NT2/D1 (cell line): ENCODE data around the gene POGK.

Experiments
- YY1 ChIP-seq: IDR thresholded peaks from 2 replicates; pipeline ENCODE4 v1.6.1; 2011; ENCODE audit not compliant: insufficient read length, insufficient read depth
- ZNF274 ChIP-seq: IDR thresholded peaks from 2 replicates; pipeline ENCODE4 v1.6.1; 2011; ENCODE audit warnings: mild to moderate bottlenecking, low read depth, low read length

- TF ChIP-seq YY1 = no peak
- no peak for TF ChIP-seq ZNF274
Measured at GRCh38 chr1:166836733-166837132, 2.5 kb upstream of the POGK start.
